ENCODE data around the gene NELFB.

- no peak for TF ChIP-seq CTCF (optimal IDR thresholded peaks at IDR 0.05 in 1 of 3, IDR thresholded peaks at IDR 0.05 in 1 of 3, conservative IDR thresholded peaks at IDR 0.05 in 1 of 3; ENCODE audit: extremely low read depth in 1 of 3, insufficient read depth in 2 of 3, low read length in 3 of 3)
- TF ChIP-seq EZH2 (IDR thresholded peaks at IDR 0.05; ENCODE audit: low read length) = no peak
These were observed 20.2 kb upstream of the NELFB start for GRCh38 chr9:137234758-137235423.
